ENCODE data around the gene PLSCR2. TPM values are rescaled to one million over a fixed set of nuclear protein-coding genes. Genes with fewer than 3 reads are reported as not detected.
"Not testable (repeated sequence)": the region's sequence is repeated elsewhere in the genome, so short reads cannot be mapped to it uniquely, and the experiment has no call there.

Gene PLSCR2
- total RNA-seq, 1 experiment from 2014 or later, result not detected

DNA sequence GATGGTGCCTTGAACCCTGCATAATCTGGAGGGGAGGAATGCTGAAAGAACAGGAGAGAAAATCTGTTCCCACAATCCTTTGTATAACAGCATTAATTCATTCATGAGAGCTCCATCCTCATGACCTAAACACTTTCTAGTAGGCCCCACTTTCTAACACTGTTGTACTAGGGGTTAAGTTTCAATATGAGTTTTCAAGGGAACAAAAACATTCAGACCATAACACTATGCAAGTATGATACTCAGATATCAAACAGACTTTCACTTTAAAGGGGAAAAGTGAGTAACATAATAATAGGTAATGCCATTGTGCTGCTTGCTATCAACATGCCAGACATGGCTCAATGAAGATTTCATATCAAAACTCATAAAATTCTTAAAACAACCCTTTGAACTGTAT lies 32.4 kb upstream of the PLSCR2 start:
- H3K27ac ChIP-seq (ENCODE audit: low read depth, low read length, poor library complexity, severe bottlenecking), result no peak overlapping the region
- peaks cover 36% of the 10 kb centered on the region for H3K4me1 ChIP-seq (ENCODE audit: insufficient read depth, low read length, poor library complexity, severe bottlenecking)
- H3K36me3 ChIP-seq (ENCODE audit: insufficient read depth, low read length, poor library complexity, severe bottlenecking), result no peaks in the 10 kb centered on the region
- no peaks in the 10 kb centered on the region for H3K27me3 ChIP-seq (replicated peaks; ENCODE audit: insufficient read depth, low read depth, low read length, poor library complexity)
- H3K9me3 ChIP-seq (ENCODE audit: low read depth, low read length, poor library complexity, severe bottlenecking), result no peaks in the 10 kb centered on the region
- TF ChIP-seq EZH2 (IDR thresholded peaks at IDR 0.05; ENCODE audit: borderline replicate concordance, low read depth, low read length, poor library complexity, severe bottlenecking), result no peak
- TF ChIP-seq, protein P1, sequence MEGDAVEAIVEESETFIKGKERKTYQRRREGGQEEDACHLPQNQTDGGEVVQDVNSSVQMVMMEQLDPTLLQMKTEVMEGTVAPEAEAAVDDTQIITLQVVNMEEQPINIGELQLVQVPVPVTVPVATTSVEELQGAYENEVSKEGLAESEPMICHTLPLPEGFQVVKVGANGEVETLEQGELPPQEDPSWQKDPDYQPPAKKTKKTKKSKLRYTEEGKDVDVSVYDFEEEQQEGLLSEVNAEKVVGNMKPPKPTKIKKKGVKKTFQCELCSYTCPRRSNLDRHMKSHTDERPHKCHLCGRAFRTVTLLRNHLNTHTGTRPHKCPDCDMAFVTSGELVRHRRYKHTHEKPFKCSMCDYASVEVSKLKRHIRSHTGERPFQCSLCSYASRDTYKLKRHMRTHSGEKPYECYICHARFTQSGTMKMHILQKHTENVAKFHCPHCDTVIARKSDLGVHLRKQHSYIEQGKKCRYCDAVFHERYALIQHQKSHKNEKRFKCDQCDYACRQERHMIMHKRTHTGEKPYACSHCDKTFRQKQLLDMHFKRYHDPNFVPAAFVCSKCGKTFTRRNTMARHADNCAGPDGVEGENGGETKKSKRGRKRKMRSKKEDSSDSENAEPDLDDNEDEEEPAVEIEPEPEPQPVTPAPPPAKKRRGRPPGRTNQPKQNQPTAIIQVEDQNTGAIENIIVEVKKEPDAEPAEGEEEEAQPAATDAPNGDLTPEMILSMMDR (conservative IDR thresholded peaks at IDR 0.05; ENCODE audit: low read depth, low read length), result no peak
- H3K4me3 ChIP-seq (ENCODE audit: low read depth, low read length, poor library complexity, severe bottlenecking), result no peak overlapping the region
- intact Hi-C loops (cut with micrococcal nuclease; ENCODE audit: unreplicated experiment), result no loop called here
- CTCF ChIA-PET, result no interaction called here
- POLR2A ChIA-PET (ENCODE audit: low non-redundant PET), result no interaction called here
- BruUV-seq (replicated peaks), result no TSS peak
- DNase-seq (ENCODE audit: low spot score), result no peak

GRCh38 chr3:146499701-146500100 lies 30.3 kb upstream of the PLSCR2 start:
- Histone ChIP-seq H3K4me3 (ENCODE audit: low read depth, low read length, poor library complexity, severe bottlenecking) (no peak overlapping the region), H3K27ac (ENCODE audit: low read depth, low read length, poor library complexity, severe bottlenecking) (no peak overlapping the region), H3K36me3 (ENCODE audit: insufficient read depth, low read length, poor library complexity, severe bottlenecking) (no peaks in the 10 kb centered on the region), H3K4me1 (ENCODE audit: insufficient read depth, low read length, poor library complexity, severe bottlenecking) (peaks cover 16% of the 10 kb centered on the region), H3K27me3 (replicated peaks; ENCODE audit: insufficient read depth, low read depth, low read length, poor library complexity) (no peaks in the 10 kb centered on the region), H3K9me3 (ENCODE audit: low read depth, low read length, poor library complexity, severe bottlenecking) (no peaks in the 10 kb centered on the region)
- intact Hi-C loops (cut with micrococcal nuclease; ENCODE audit: unreplicated experiment), result no loop called here
- no peak for DNase-seq (ENCODE audit: low spot score)
- no peak for TF ChIP-seq EZH2 (IDR thresholded peaks at IDR 0.05; ENCODE audit: borderline replicate concordance, low read depth, low read length, poor library complexity, severe bottlenecking)
- TF ChIP-seq, protein P1 (conservative IDR thresholded peaks at IDR 0.05; ENCODE audit: low read depth, low read length), result no peak
- no TSS peak for BruUV-seq (replicated peaks)
- ChIA-PET CTCF (no interaction called here), POLR2A (ENCODE audit: low non-redundant PET) (interaction anchor here (0.5 kb wide), 1 partner anchor 27 kb away, joined by 4 read pairs; no protein-coding TSS in a partner anchor)

DNA sequence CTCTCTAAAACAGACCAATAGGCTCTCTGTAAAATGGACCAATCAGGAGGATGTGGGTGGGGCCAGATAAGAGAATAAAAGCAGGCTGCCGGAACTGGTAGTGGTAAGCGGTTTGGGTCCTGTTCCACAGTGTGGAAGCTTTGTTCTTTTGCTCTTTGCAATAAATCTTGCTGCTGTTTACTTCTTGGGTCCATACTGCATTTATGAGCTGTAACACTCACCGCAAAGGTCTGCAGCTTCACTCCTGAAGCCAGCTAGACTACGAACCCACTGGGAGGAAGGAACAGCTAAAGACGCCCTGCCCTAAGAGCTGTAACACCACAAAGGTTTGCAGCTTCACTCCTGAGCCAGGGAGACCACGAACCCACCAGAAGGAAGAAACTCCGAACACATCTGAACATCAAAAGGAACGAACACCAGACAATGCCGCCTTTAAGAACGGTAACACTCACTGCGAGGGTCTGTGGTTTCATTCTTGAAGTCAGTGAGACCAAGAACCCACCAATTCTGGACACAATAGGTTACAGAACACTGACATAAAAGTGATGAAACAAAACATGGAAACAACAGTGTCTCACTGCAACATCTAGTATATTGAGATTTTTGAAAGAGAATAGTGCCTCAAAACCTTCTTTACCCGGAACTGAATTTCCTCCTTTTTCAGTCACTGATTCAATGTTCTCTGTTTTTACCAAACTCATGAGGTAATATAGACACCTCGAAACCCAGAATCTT lies 28.8 kb upstream of the PLSCR2 start:
- ChIA-PET POLR2A (ENCODE audit: low non-redundant PET) (no interaction called here), CTCF (no interaction called here)
- Histone ChIP-seq H3K36me3 (ENCODE audit: insufficient read depth, low read length, poor library complexity, severe bottlenecking) (no peaks in the 10 kb centered on the region), H3K27ac (ENCODE audit: low read depth, low read length, poor library complexity, severe bottlenecking) (no peak overlapping the region), H3K4me3 (ENCODE audit: low read depth, low read length, poor library complexity, severe bottlenecking) (no peak overlapping the region), H3K9me3 (ENCODE audit: low read depth, low read length, poor library complexity, severe bottlenecking) (no peaks in the 10 kb centered on the region), H3K27me3 (replicated peaks; ENCODE audit: insufficient read depth, low read depth, low read length, poor library complexity) (no peaks in the 10 kb centered on the region), H3K4me1 (ENCODE audit: insufficient read depth, low read length, poor library complexity, severe bottlenecking) (peaks cover 10% of the 10 kb centered on the region)
- intact Hi-C loops (cut with micrococcal nuclease; ENCODE audit: unreplicated experiment), result no loop called here
- TF ChIP-seq, protein P1 (conservative IDR thresholded peaks at IDR 0.05; ENCODE audit: low read depth, low read length), result no peak
- no peak for TF ChIP-seq EZH2 (IDR thresholded peaks at IDR 0.05; ENCODE audit: borderline replicate concordance, low read depth, low read length, poor library complexity, severe bottlenecking)
- no TSS peak for BruUV-seq (replicated peaks)
- no peak for DNase-seq (ENCODE audit: low spot score)

DNA sequence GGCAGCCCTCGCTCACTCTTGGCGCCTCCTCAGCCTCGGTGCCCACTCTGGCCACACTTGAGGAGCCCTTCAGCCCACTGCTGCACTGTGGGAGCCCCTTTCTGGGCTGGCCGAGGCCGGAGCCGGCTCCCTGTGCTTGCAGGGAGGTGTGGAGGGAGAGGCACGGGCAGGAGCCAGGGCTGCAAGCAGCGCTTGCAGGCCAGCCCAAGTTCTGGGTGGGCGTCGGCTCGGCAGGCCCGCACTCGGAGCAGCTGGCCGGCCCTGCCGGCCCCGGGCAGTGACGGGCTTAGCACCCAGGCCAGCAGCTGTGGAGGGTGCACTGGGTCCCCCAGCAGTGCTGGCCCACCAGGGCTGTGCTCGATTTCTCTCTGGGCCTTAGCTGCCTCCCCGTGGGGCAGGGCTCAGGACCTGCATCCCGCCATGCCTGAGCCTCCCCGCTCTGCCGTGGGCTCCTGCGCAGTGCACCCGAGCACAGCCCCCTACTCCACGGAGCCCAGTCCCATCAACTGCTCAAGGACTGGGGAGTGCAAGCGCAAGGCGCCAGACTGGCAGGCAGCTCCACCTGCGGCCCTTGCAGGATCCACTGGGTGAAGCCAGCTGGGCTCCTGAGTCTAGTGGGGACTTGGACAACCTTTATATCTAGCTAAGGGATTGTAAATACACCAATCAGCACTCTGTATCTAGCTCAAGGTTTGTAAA lies 27.9 kb upstream of the PLSCR2 start:
- POLR2A ChIA-PET (ENCODE audit: low non-redundant PET); CTCF ChIA-PET; H3K4me3 ChIP-seq (ENCODE audit: low read depth, low read length, poor library complexity, severe bottlenecking); H3K36me3 ChIP-seq (ENCODE audit: insufficient read depth, low read length, poor library complexity, severe bottlenecking); DNase-seq (ENCODE audit: low spot score); H3K27ac ChIP-seq (ENCODE audit: low read depth, low read length, poor library complexity, severe bottlenecking); H3K9me3 ChIP-seq (ENCODE audit: low read depth, low read length, poor library complexity, severe bottlenecking); BruUV-seq (replicated peaks); H3K27me3 ChIP-seq (replicated peaks; ENCODE audit: insufficient read depth, low read depth, low read length, poor library complexity); intact Hi-C loops (cut with micrococcal nuclease; ENCODE audit: unreplicated experiment): not testable (repeated sequence)
- H3K4me1 ChIP-seq (ENCODE audit: insufficient read depth, low read length, poor library complexity, severe bottlenecking), result peaks cover 13% of the 10 kb centered on the region
